ENCODE measurements around the gene C20orf96. TPM values are rescaled to one million over a fixed set of nuclear protein-coding genes. Genes with fewer than 3 reads are reported as not detected.

C20orf96 gene
- total and polyA plus RNA-seq, 2 donors (not counting 1 experiment from before 2014, with no cell fraction given), result 4.7 to 7.5 TPM

DNA sequence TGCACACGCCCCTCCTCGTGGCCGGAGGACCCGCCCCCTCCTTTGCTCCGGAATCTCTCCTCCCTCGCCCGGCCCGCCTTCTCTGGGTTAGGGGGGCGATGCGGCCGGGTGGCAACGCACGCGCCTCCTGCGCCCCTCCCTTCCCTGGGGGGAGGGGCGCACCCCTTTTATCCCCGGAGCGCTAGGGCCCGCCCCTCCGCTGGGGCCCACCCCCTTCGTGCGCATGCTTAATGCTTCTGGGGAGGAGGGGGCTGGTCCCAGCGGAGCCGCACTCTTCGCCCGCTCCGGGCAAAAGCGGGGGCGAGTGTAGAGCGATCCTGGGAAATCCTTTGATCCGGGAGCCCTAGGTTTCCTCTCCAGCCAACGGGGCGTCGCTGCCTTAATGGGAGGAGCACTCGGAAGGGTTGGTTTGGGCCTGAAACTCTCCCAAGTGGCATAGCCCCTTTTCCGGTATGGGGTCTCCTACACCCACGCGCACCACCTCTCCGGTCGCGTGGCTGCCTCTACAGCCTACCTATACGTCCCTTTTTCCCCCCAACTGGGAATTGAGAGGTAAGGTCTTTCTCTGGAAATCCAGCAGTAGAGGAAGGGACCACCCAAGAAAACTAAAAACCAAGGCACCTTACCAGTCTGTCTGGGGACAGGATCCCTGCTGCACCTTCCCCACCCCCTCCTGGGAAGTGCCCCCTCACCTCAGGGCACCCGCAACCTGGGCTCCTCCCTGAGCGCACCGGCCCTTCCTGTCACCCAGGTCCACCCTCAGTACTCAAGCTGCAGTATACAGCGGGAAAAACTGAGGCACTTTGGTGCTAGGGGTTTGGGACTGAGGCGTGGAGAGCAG is 36.9 kb upstream of the C20orf96 start:
- Histone ChIP-seq H2AFZ (ENCODE audit: insufficient read depth, low read depth, low read length, poor library complexity, severe bottlenecking) (peak overlapping the region; percentile 91), H3K27me3 (replicated peaks in 1 of 4; ENCODE audit: control extremely low read depth in 1 of 4, control insufficient read depth in 3 of 4, insufficient read depth in 4 of 4, low read length in 3 of 4) (no peaks in the 10 kb centered on the region), H4K20me1 (ENCODE audit: control insufficient read depth, insufficient read depth, low read length, poor library complexity, severe bottlenecking) (peaks cover 24% of the 10 kb centered on the region), H3K27ac (ENCODE audit: low read length in 2 of 2) (peak overlapping the region; percentile 55 to 70), H3K9me3 (ENCODE audit: control extremely low read depth in 1 of 3, control insufficient read depth in 2 of 3, insufficient read depth in 1 of 3, low read length in 2 of 3) (peaks cover 0 to 4% (median 0%) of the 10 kb centered on the region in 3 donors), H3K79me2 (ENCODE audit: control insufficient read depth, insufficient read depth, low read length) (no peaks in the 10 kb centered on the region), H3K9ac (ENCODE audit: low read length) (peak overlapping the region; percentile 79), H3K4me3 (ENCODE audit: control extremely low read depth in 1 of 5, extremely low read depth in 1 of 5, insufficient read depth in 1 of 5, low read depth in 2 of 5, low read length in 4 of 5) (peak overlapping the region in 4 of 5 experiments; percentile 63 to 79 (median 70)), H3K4me1 (ENCODE audit: control insufficient read depth in 2 of 2, insufficient read depth in 2 of 2, low read length in 2 of 2) (peaks cover 26 to 42% of the 10 kb centered on the region in 2 donors), H3K4me2 (replicated peaks; ENCODE audit: low read depth, low read length, poor library complexity, severe bottlenecking) (peak overlapping the region; percentile 97), H3K36me3 (replicated peaks in 1 of 2; ENCODE audit: control extremely low read depth in 1 of 2, control insufficient read depth in 1 of 2, extremely low read depth in 1 of 2, insufficient read depth in 2 of 2, low read length in 1 of 2) (peaks cover 0 to 3% of the 10 kb centered on the region in 2 experiments)
- ChIA-PET CTCF (interaction anchor here (0.7 to 4.0 kb wide), 3 partner anchors 33 to 67 kb away, joined by 3 to 20 read pairs (median 3); no protein-coding TSS in a partner anchor), POLR2A (interaction anchor here (4.8 kb wide), 1 partner anchor 30 kb away, joined by 35 read pairs; the partner anchor contains the start of gene ZCCHC3)
- ATAC-seq (ENCODE audit: low read depth), result peak; percentile 11
- H3K27me3 Mint-ChIP-seq, result no peaks in the 10 kb centered on the region
- peaks cover 36% of the 10 kb centered on the region for H3K4me1 Mint-ChIP-seq
- 4% methylated on average over 30 of the region's 47 CpGs for WGBS (ENCODE audit: insufficient coverage)
- intact Hi-C loops (cut with micrococcal nuclease), result no loop called here
- H3K27ac Mint-ChIP-seq, result peak overlapping the region; percentile 74
- H3K4me3 Mint-ChIP-seq, result peak overlapping the region; percentile 79
- H3K9me3 Mint-ChIP-seq (ENCODE audit: insufficient read depth), result no peaks in the 10 kb centered on the region
- peak; percentile 86 for DNase-seq
- TF ChIP-seq EZH2 (IDR thresholded peaks at IDR 0.05; ENCODE audit: borderline replicate concordance, insufficient read depth, low read depth, low read length, poor library complexity, severe bottlenecking), result no peak
- TF ChIP-seq, protein P1, sequence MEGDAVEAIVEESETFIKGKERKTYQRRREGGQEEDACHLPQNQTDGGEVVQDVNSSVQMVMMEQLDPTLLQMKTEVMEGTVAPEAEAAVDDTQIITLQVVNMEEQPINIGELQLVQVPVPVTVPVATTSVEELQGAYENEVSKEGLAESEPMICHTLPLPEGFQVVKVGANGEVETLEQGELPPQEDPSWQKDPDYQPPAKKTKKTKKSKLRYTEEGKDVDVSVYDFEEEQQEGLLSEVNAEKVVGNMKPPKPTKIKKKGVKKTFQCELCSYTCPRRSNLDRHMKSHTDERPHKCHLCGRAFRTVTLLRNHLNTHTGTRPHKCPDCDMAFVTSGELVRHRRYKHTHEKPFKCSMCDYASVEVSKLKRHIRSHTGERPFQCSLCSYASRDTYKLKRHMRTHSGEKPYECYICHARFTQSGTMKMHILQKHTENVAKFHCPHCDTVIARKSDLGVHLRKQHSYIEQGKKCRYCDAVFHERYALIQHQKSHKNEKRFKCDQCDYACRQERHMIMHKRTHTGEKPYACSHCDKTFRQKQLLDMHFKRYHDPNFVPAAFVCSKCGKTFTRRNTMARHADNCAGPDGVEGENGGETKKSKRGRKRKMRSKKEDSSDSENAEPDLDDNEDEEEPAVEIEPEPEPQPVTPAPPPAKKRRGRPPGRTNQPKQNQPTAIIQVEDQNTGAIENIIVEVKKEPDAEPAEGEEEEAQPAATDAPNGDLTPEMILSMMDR (IDR thresholded peaks at IDR 0.05), result no peak
